Right lobe of liver (tissue), 4 donors: ENCODE measurements around the gene SLC2A5.

Experiments
- CTCF ChIP-seq, 4 donors: fragments of 200-600 bp in 3 of 4; fragments of 450-650 bp in 1 of 4; IDR thresholded peaks; one replicate each; pipeline versions ENCODE4 v1.5.1 to v1.8.0; 2016 to 2022; ENCODE audit warnings: antibody characterized with exemption in 4 of 4, mild to moderate bottlenecking in 2 of 4
- POLR2A ChIP-seq: fragments of 450-650 bp; IDR thresholded peaks from one replicate; pipeline ENCODE4 v1.6.1; 2017; ENCODE audit warnings: antibody characterized with exemption, mild to moderate bottlenecking
- donor health status: DM: no; HTN: no; CAD: no.
- donor health status: DM: no; HTN: no; CAD: no.
- donor health status: DM: no; HTN: yes; CAD: no.

- no peak for TF ChIP-seq POLR2A
- peak; percentile 23 to 58 (median 48) for TF ChIP-seq CTCF (IDR thresholded peaks at IDR 0.05)
Measured at GRCh38 chr1:9101510-9102146, 32.2 kb upstream of the SLC2A5 start.
